HepG2 (cell line): ENCODE data around the gene GGT1. TPM values are rescaled to one million over a fixed set of nuclear protein-coding genes. Genes with fewer than 3 reads are reported as not detected.

Source experiments
- HDAC1 ChIP-seq: sonication (generic); formaldehyde crosslinking; IDR thresholded peaks from 2 replicates; pipeline ENCODE4 v1.5.1; 2020; ENCODE audit warnings: mild to moderate bottlenecking, missing genetic modification reagents
- KDM5A ChIP-seq: fragments of 200-600 bp; sonication (generic); IDR thresholded peaks from 2 replicates; pipeline ENCODE4 v1.7.0; 2018; ENCODE audit warnings: antibody characterized with exemption, mild to moderate bottlenecking, low read length, borderline replicate concordance
- KLF6 ChIP-seq: IDR thresholded peaks from 2 replicates; pipeline ENCODE4 v1.8.0; 2016; ENCODE audit warnings: missing biosample characterization, missing genetic modification reagents
- MAZ ChIP-seq, 2 experiments: sonication (generic) in 1 of 2; formaldehyde crosslinking in 1 of 2; IDR thresholded peaks; 2 replicates each; pipeline versions ENCODE4 v1.5.0 to v1.6.1; 2012 to 2020; ENCODE audit warnings: low read depth in 2 of 2, mild to moderate bottlenecking in 2 of 2, borderline replicate concordance in 1 of 2, improper control_type of control experiment in 1 of 2, low read length in 1 of 2, missing genetic modification reagents in 1 of 2, moderate library complexity in 1 of 2
- MED8 ChIP-seq: sonication (generic); formaldehyde crosslinking; IDR thresholded peaks from 2 replicates; pipeline ENCODE4 v1.8.1; 2023; ENCODE audit warnings: mild to moderate bottlenecking, missing genetic modification reagents; ENCODE audit not compliant: insufficient replicate concordance
- NR2F1 ChIP-seq, 2 experiments: fragments of 450-650 bp in 1 of 2; formaldehyde crosslinking in 1 of 2; IDR thresholded peaks; 2 replicates each; pipeline versions ENCODE4 v1.5.0 to v1.6.1; 2016 to 2020; ENCODE audit warnings: mild to moderate bottlenecking in 1 of 2, missing compliant biosample characterization in 1 of 2, missing genetic modification reagents in 1 of 2, moderate library complexity in 1 of 2
- SOX5 ChIP-seq: IDR thresholded peaks from 2 replicates; pipeline ENCODE4 v1.6.1; 2016; ENCODE audit warnings: borderline replicate concordance
- SP140L ChIP-seq: sonication (generic); formaldehyde crosslinking; IDR thresholded peaks from 2 replicates; pipeline ENCODE4 v1.4.0; 2020; ENCODE audit warnings: missing genetic modification reagents, borderline replicate concordance
- ZNF138 ChIP-seq: sonication (generic); formaldehyde crosslinking; IDR thresholded peaks from 2 replicates; pipeline ENCODE4 v1.5.0; 2020; ENCODE audit warnings: mild to moderate bottlenecking, low read depth, missing genetic modification reagents
- ZNF563 ChIP-seq: sonication (generic); formaldehyde crosslinking; IDR thresholded peaks from 2 replicates; pipeline ENCODE4 v1.8.0; 2022; ENCODE audit warnings: mild to moderate bottlenecking, moderate library complexity, missing genetic modification reagents
- ZNF605 ChIP-seq: sonication (generic); formaldehyde crosslinking; IDR thresholded peaks from 2 replicates; pipeline ENCODE4 v1.8.0; 2022; ENCODE audit warnings: mild to moderate bottlenecking, missing genetic modification reagents
- ZNF841 ChIP-seq: sonication (generic); formaldehyde crosslinking; IDR thresholded peaks from 2 replicates; pipeline ENCODE4 v1.8.1; 2023; ENCODE audit warnings: missing genetic modification reagents, borderline replicate concordance
- ZSCAN25 ChIP-seq: sonication (generic); formaldehyde crosslinking; IDR thresholded peaks from 2 replicates; pipeline ENCODE4 v1.8.0; 2022; ENCODE audit warnings: mild to moderate bottlenecking, missing genetic modification reagents
- polyA plus RNA-seq, 8 experiments: library from polyadenylated mRNA; depleted of rRNA in 3 of 8; stranded (reverse) in 7 of 8; unstranded in 1 of 8; fragments of >200 nt; fragmentation: Illumina TruSeq in 4 of 8; extraction: Trizol in 4 of 8; gene quantifications; 2 replicates each; pipeline versions ENCODE4 v1.2.1 to v1.2.3, GENCODE V29; 2011 to 2016; ENCODE audit warnings: low read depth in 4 of 8, missing spikeins in 1 of 8, mixed read lengths in 1 of 8; ENCODE audit not compliant: insufficient read depth in 1 of 8
- total RNA-seq, 5 experiments: library from RNA; depleted of rRNA; stranded (reverse); fragments of >200 nt; fragmentation: Illumina TruSeq; extraction: Trizol; gene quantifications; 2 replicates each; pipeline ENCODE4 v1.2.3, GENCODE V29; 2016; ENCODE audit warnings: low read depth in 1 of 5
- TF ChIP-seq, protein P1 (sequence below): sonication (generic); formaldehyde crosslinking; IDR thresholded peaks from 2 replicates; pipeline ENCODE4 v1.5.0; 2020; ENCODE audit warnings: mild to moderate bottlenecking, missing genetic modification reagents
- TF ChIP-seq, protein P2 (sequence below), 2 experiments: sonication (generic) in 1 of 2; formaldehyde crosslinking in 1 of 2; IDR thresholded peaks; 2 replicates each; pipeline versions ENCODE4 v1.6.1 to v1.9.0; 2014 to 2022; ENCODE audit warnings: antibody characterized with exemption in 1 of 2, borderline replicate concordance in 1 of 2, inconsistent platforms in 1 of 2, low read depth in 1 of 2, missing genetic modification reagents in 1 of 2
- TF ChIP-seq, protein P3 (sequence below): sonication (generic); formaldehyde crosslinking; IDR thresholded peaks from 2 replicates; pipeline ENCODE4 v1.9.0; 2021; ENCODE audit warnings: missing genetic modification reagents, mild to moderate bottlenecking, borderline replicate concordance

The GGT1 gene
- total and polyA plus RNA-seq, 2 of the 13 experiments (the other 11 are each of a cell fraction or from before 2014, with no cell fraction given), result 29.9 to 103 TPM

DNA sequence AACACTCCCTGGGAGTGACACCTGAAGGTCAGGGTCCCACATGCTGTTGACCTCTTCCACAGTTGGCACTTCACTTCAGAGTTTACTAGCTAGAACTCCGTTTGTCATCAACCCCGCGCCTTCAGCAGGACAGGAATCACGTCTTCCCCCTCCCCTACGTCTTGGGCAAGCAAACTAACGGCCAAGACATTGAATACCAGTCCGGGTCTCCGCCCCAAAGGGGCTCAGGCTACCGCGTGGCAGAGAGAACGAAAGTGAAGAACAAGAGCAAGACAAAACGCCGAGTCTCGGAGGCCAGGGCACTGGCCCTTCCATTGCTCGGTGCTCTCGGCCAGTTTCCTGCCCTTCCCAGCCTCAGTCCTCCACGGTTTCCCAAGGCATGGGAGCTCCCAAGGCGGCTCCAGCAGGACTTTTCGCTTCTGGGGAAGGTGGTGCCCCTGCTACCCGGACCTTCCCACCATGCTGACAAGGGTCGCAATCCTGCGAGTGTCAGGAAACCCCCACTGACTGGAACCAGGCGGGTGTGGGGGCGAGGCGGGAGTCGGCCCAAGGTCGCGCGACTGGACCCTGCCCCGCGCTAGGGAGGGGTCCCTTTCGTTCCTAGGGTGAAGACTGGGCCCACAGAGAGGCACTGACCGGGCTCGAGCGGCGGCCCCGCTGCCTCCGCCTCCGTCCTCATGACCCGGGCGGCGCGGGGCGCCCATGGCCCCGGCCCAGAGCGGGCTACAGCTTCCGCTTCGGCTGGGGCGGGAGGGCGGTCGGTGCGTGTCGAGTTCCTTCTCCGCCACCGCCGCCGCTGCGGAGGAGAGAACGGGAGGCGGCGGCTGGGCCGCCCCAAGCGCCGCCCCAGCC, 48.5 kb upstream of the GGT1 start, which contains the start of gene GUCD1 (continued):
- TF ChIP-seq SOX5 (CRISPR knock-in tag), result no peak; the same call in 1 of the 2 replicates
- TF ChIP-seq MAZ (IDR thresholded peaks at IDR 0.05; ENCODE audit: borderline replicate concordance, low read depth, low read length), result no peak
- no peak; the same call in 1 of the 2 replicates for TF ChIP-seq MAZ (CRISPR knock-in tag; IDR thresholded peaks at IDR 0.05; ENCODE audit: low read depth)
- TF ChIP-seq, protein P1, sequence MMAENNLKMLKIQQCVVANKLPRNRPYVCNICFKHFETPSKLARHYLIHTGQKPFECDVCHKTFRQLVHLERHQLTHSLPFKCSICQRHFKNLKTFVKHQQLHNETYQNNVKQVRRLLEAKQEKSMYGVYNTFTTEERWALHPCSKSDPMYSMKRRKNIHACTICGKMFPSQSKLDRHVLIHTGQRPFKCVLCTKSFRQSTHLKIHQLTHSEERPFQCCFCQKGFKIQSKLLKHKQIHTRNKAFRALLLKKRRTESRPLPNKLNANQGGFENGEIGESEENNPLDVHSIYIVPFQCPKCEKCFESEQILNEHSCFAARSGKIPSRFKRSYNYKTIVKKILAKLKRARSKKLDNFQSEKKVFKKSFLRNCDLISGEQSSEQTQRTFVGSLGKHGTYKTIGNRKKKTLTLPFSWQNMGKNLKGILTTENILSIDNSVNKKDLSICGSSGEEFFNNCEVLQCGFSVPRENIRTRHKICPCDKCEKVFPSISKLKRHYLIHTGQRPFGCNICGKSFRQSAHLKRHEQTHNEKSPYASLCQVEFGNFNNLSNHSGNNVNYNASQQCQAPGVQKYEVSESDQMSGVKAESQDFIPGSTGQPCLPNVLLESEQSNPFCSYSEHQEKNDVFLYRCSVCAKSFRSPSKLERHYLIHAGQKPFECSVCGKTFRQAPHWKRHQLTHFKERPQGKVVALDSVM (CRISPR knock-in tag), result no peak
- peak; percentile 56 for TF ChIP-seq MED8 (CRISPR knock-in tag)
- peak; percentile 77; the same call in 1 of the 2 replicates for TF ChIP-seq ZNF605 (CRISPR knock-in tag)
- no peak for TF ChIP-seq NR2F1 (CRISPR knock-in tag; IDR thresholded peaks at IDR 0.05)
- TF ChIP-seq, protein P2, sequence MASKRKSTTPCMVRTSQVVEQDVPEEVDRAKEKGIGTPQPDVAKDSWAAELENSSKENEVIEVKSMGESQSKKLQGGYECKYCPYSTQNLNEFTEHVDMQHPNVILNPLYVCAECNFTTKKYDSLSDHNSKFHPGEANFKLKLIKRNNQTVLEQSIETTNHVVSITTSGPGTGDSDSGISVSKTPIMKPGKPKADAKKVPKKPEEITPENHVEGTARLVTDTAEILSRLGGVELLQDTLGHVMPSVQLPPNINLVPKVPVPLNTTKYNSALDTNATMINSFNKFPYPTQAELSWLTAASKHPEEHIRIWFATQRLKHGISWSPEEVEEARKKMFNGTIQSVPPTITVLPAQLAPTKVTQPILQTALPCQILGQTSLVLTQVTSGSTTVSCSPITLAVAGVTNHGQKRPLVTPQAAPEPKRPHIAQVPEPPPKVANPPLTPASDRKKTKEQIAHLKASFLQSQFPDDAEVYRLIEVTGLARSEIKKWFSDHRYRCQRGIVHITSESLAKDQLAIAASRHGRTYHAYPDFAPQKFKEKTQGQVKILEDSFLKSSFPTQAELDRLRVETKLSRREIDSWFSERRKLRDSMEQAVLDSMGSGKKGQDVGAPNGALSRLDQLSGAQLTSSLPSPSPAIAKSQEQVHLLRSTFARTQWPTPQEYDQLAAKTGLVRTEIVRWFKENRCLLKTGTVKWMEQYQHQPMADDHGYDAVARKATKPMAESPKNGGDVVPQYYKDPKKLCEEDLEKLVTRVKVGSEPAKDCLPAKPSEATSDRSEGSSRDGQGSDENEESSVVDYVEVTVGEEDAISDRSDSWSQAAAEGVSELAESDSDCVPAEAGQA (IDR thresholded peaks at IDR 0.05; ENCODE audit: low read depth), result no peak
- TF ChIP-seq, protein P2 (CRISPR knock-in tag; IDR thresholded peaks at IDR 0.05; ENCODE audit: borderline replicate concordance), result no peak
- TF ChIP-seq SP140L (CRISPR knock-in tag), result no peak
- TF ChIP-seq ZSCAN25 (CRISPR knock-in tag), result no peak
- no peak for TF ChIP-seq ZNF138 (CRISPR knock-in tag)
- no peak for TF ChIP-seq KDM5A
- 0 out of 2 replicates have a peak, but pooled peaks have one; percentile 10 for TF ChIP-seq ZNF563 (CRISPR knock-in tag)
- peak; percentile 58 for TF ChIP-seq KLF6 (CRISPR knock-in tag)
- no peak for TF ChIP-seq ZNF841
- TF ChIP-seq HDAC1 (CRISPR knock-in tag), result peak; percentile 33; the same call in 1 of the 2 replicates
- TF ChIP-seq, protein P3, sequence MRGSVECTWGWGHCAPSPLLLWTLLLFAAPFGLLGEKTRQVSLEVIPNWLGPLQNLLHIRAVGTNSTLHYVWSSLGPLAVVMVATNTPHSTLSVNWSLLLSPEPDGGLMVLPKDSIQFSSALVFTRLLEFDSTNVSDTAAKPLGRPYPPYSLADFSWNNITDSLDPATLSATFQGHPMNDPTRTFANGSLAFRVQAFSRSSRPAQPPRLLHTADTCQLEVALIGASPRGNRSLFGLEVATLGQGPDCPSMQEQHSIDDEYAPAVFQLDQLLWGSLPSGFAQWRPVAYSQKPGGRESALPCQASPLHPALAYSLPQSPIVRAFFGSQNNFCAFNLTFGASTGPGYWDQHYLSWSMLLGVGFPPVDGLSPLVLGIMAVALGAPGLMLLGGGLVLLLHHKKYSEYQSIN, result no peak
